ENCODE results near the gene TMEM144.
"Not testable (repeated sequence)": the region's sequence is repeated elsewhere in the genome, so short reads cannot be mapped to it uniquely, and the experiment has no call there.

The TMEM144 gene

GRCh38 chr4:158238575-158238974 is 28.3 kb downstream of the TMEM144 start:
- no peak for DNase-seq (ENCODE audit: low spot score)

- DNase-seq (ENCODE audit: low spot score) = no peak
These were observed 28.9 kb downstream of the TMEM144 start for GRCh38 chr4:158239196-158239595.

GRCh38 chr4:158243071-158243470 is 32.8 kb downstream of the TMEM144 start:
- no peak for DNase-seq (ENCODE audit: low spot score)

GRCh38 chr4:158250321-158250720 is 40.0 kb downstream of the TMEM144 start:
- no peak for DNase-seq (ENCODE audit: low spot score)

- DNase-seq (ENCODE audit: low spot score) = peak; percentile 56
These were observed 43.2 kb downstream of the TMEM144 start for GRCh38 chr4:158253350-158253980.

- no peak for DNase-seq (ENCODE audit: low spot score)
These were observed 44.0 kb downstream of the TMEM144 start for GRCh38 chr4:158254292-158254691.

GRCh38 chr4:158255727-158256324 is 45.5 kb downstream of the TMEM144 start:
- DNase-seq (ENCODE audit: low spot score) = peak; percentile 11

- DNase-seq (ENCODE audit: low spot score) = peak; percentile 15
These were observed 49.8 kb downstream of the TMEM144 start for GRCh38 chr4:158259955-158260575.

GRCh38 chr4:158261480-158261879 is 51.2 kb downstream of the TMEM144 start:
- DNase-seq (ENCODE audit: low spot score) = no peak

GRCh38 chr4:158268553-158268952 is 58.3 kb downstream of the TMEM144 start:
- no peak for DNase-seq (ENCODE audit: low spot score)

- DNase-seq (ENCODE audit: low spot score) = no peak
These were observed 64.3 kb downstream of the TMEM144 start for GRCh38 chr4:158274636-158275035.

- DNase-seq (ENCODE audit: low spot score) = no peak
These were observed 67.3 kb downstream of the TMEM144 start for GRCh38 chr4:158277558-158277957.

- DNase-seq (ENCODE audit: low spot score) = not testable (repeated sequence)
These were observed 68.8 kb downstream of the TMEM144 start for GRCh38 chr4:158279052-158279451.

GRCh38 chr4:158280856-158281255 is 70.6 kb downstream of the TMEM144 start:
- DNase-seq (ENCODE audit: low spot score) = no peak

GRCh38 chr4:158282252-158282651 is 72.0 kb downstream of the TMEM144 start:
- DNase-seq (ENCODE audit: low spot score) = no peak

GRCh38 chr4:158285429-158286216 is 75.3 kb downstream of the TMEM144 start:
- no peak for DNase-seq (ENCODE audit: low spot score)

GRCh38 chr4:158290912-158291311 is 80.6 kb downstream of the TMEM144 start:
- DNase-seq (ENCODE audit: low spot score) = no peak

GRCh38 chr4:158291334-158292055 is 81.2 kb downstream of the TMEM144 start:
- DNase-seq (ENCODE audit: low spot score) = no peak

- no peak for DNase-seq (ENCODE audit: low spot score)
These were observed 81.9 kb downstream of the TMEM144 start for GRCh38 chr4:158292156-158292555.

- no peak for DNase-seq (ENCODE audit: low spot score)
These were observed 84.8 kb downstream of the TMEM144 start for GRCh38 chr4:158295053-158295452.

GRCh38 chr4:158297866-158298265 is 87.6 kb downstream of the TMEM144 start:
- DNase-seq (ENCODE audit: low spot score) = no peak

- no peak for DNase-seq (ENCODE audit: low spot score)
These were observed 89.2 kb downstream of the TMEM144 start for GRCh38 chr4:158299459-158300007.
